ENCODE results near the gene C17orf75.

C17orf75 gene

DNA sequence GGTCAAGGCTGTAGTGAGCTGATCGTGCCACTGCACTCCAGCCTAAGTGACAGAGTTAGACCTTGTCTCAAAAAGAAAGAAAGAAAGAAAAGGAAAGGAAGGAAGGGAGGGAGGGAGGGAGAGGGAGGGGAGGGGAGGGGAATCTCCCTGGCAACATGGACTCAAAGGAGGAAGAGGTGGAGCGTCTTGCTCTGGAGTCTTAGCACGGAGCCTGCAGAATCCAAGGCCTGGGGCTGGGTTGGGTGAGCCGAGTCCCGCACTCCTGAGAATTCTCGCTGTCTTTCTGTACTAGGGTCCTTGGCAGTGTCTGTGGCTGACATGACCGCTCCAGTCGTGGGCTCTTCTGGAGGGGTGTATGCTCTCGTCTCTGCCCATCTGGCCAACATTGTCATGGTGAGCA is 36.9 kb downstream of the C17orf75 start:
- H3K4me3 ChIP-seq (ENCODE audit: low read depth, low read length), result no peak overlapping the region
- no peaks in the 10 kb centered on the region for H3K27me3 ChIP-seq (ENCODE audit: insufficient read depth, low read depth, severe bottlenecking)
- H3K27ac ChIP-seq, result no peak overlapping the region
- no peaks in the 10 kb centered on the region for H3K9me3 ChIP-seq (ENCODE audit: severe bottlenecking)
- H3K36me3 ChIP-seq, result peaks cover 60% of the 10 kb centered on the region
- DNase-seq, result no peak
- TF ChIP-seq, protein P1, sequence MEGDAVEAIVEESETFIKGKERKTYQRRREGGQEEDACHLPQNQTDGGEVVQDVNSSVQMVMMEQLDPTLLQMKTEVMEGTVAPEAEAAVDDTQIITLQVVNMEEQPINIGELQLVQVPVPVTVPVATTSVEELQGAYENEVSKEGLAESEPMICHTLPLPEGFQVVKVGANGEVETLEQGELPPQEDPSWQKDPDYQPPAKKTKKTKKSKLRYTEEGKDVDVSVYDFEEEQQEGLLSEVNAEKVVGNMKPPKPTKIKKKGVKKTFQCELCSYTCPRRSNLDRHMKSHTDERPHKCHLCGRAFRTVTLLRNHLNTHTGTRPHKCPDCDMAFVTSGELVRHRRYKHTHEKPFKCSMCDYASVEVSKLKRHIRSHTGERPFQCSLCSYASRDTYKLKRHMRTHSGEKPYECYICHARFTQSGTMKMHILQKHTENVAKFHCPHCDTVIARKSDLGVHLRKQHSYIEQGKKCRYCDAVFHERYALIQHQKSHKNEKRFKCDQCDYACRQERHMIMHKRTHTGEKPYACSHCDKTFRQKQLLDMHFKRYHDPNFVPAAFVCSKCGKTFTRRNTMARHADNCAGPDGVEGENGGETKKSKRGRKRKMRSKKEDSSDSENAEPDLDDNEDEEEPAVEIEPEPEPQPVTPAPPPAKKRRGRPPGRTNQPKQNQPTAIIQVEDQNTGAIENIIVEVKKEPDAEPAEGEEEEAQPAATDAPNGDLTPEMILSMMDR (IDR thresholded peaks at IDR 0.05; ENCODE audit: low read depth, low read length), result no peak

DNA sequence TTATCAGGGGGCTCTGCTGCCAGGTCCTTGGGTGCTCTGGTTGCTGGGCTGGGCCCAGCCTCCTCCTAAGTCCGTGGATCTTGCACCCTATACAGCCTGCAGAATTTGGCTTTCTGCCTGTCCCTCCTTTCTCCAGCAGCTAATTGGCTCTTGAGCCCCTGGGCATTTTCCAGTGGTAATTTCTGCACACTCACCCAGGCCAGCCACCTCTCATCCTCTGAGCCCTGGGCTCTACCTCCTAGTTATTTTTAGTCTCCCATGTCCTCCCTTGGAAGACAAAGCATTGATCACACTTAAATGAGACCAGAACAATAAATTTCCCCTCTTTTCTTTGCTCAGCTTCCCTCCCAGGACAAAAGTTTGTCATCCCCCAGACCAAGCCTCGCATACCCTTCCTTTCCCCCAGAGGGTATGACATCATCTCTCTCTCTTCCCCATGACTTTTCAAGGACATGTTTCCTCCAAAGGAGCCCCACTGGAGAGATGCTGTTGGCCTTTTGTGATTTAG is 38.1 kb downstream of the C17orf75 start:
- no peaks in the 10 kb centered on the region for H3K27me3 ChIP-seq (ENCODE audit: insufficient read depth, low read depth, severe bottlenecking)
- TF ChIP-seq, protein P1 (IDR thresholded peaks at IDR 0.05; ENCODE audit: low read depth, low read length), result no peak
- H3K36me3 ChIP-seq, result peaks cover 54% of the 10 kb centered on the region
- no peak overlapping the region for H3K27ac ChIP-seq
- no peaks in the 10 kb centered on the region for H3K9me3 ChIP-seq (ENCODE audit: severe bottlenecking)
- no peak overlapping the region for H3K4me3 ChIP-seq (ENCODE audit: low read depth, low read length)
- DNase-seq, result no peak

DNA sequence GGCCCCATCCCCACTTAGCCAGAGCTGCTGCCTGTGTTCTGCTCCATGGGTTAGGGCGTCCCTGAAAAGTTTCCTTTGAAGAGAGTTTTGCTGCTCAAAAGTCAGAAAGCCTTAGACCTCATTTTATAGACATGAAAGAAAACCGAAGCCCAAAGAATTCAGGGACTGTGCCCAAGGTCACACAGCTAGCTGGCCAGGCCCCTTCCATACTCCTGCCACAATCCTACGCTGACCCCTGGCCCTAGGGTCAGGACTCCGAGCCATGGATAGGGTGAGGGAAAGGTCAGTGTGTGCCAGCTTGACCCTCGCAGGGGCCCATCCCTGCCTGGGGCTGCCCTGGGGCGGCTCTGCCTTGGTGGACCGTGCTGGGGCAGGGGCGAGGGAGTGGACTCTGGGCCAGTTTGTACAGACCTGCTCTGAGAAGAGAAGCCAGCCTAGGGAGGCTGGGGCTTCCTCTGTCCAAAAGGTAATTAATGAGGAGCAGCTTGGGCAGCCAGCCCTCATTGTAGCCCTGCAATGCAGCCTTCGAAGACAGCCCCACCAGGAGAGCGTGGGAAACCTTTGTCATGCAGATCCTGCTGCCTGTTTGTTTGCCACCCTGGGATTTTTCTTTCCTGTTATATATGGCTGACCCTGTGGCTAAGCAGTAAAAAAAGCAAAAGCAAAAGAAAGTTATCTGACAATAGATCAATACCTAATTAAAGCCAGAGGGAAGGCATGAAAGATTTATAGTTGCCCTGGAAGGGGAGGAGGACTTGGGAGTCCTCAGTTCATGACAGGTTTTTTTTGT is 38.9 kb downstream of the C17orf75 start:
- H3K9me3 ChIP-seq (ENCODE audit: severe bottlenecking), result no peaks in the 10 kb centered on the region
- DNase-seq, result no peak
- TF ChIP-seq, protein P1 (IDR thresholded peaks at IDR 0.05; ENCODE audit: low read depth, low read length), result no peak
- H3K36me3 ChIP-seq, result peaks cover 46% of the 10 kb centered on the region
- no peak overlapping the region for H3K4me3 ChIP-seq (ENCODE audit: low read depth, low read length)
- H3K27me3 ChIP-seq (ENCODE audit: insufficient read depth, low read depth, severe bottlenecking), result no peaks in the 10 kb centered on the region
- H3K27ac ChIP-seq, result no peak overlapping the region

DNA sequence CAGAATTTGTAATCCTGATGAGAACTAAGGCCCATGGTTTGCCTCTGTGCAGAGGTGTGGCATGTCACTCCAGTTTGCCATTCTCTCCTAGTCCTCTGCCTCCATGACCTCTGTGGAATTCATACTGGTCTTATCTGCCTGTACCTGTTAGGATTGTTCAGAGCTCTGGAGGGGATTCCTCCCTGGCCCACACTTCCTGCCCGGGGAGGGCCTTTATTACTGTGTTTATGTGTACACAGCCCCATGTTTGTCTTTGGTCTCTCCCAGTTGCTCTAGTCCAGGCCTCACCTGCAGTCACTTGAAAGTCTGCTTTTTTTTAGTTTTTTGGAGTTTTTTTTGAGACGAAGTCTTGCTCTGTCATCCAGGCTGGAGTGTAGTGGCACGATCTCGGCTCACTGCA is 39.9 kb downstream of the C17orf75 start:
- H3K4me3 ChIP-seq (ENCODE audit: low read depth, low read length), result no peak overlapping the region
- H3K27ac ChIP-seq, result no peak overlapping the region; the same call in 1 of the 2 replicates
- H3K27me3 ChIP-seq (ENCODE audit: insufficient read depth, low read depth, severe bottlenecking), result no peaks in the 10 kb centered on the region
- no peak for DNase-seq
- TF ChIP-seq, protein P1 (IDR thresholded peaks at IDR 0.05; ENCODE audit: low read depth, low read length), result no peak
- H3K36me3 ChIP-seq, result peaks cover 43% of the 10 kb centered on the region
- H3K9me3 ChIP-seq (ENCODE audit: severe bottlenecking), result no peaks in the 10 kb centered on the region

DNA sequence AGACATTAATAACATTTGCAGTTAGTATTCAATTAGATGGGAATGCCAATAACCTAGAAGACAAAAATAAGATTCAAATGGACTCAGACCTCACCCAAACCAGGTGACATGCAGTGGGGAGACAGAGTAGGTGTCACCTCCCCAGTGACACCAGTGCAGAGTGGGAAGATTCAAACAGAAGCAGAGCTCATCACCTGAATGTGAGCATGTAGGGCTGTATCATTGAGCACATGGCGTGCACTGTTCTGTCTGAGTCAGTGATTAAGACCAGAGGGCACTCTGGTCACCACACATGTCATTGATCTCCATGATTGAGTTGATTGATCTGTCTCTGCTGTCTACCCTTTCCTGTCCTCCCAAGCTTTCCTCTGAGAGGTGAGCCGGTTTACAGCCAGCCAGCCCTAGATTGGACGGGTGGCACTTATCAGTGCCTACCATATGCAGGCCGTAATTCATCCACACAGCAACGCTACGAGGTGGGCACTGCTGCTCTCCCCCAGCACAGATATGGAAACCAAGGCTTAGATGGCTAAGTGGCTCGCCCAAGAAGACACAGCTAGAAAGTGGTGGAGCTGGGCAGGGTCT is 42.3 kb downstream of the C17orf75 start:
- TF ChIP-seq, protein P1 (IDR thresholded peaks at IDR 0.05; ENCODE audit: low read depth, low read length), result no peak

More for the DNA sequence above, 42.3 kb downstream of the C17orf75 start:
- Histone ChIP-seq H3K36me3 (peaks cover 39% of the 10 kb centered on the region), H3K27ac (peak overlapping the region; percentile 95), H3K9me3 (ENCODE audit: severe bottlenecking) (no peaks in the 10 kb centered on the region), H3K4me3 (ENCODE audit: low read depth, low read length) (no peak overlapping the region), H3K27me3 (ENCODE audit: insufficient read depth, low read depth, severe bottlenecking) (no peaks in the 10 kb centered on the region)
- peak; percentile 47 for DNase-seq

Measured in WERI-Rb-1 (cell line).